DND-41 (cell line): ENCODE results near the gene BPIFB1.

Experiments used
- ATAC-seq: fragments of 200-7000 bp; cut with Tn5 transposase; 3 replicates; pipeline ENCODE4 v1.9.1; 2021; ENCODE audit warnings: low read depth; ENCODE audit not compliant: insufficient read depth
- DNase-seq: peaks from one replicate; pipeline ENCODE4 v3.0.0-alpha.2; 2020
- H2AFZ ChIP-seq: 2 replicates; pipeline ENCODE4 v1.6.0; 2012; ENCODE audit warnings: low read depth, low read length
- H3K27ac ChIP-seq: 2 replicates; pipeline ENCODE4 v1.5.1; 2012; ENCODE audit warnings: low read length, inconsistent platforms
- H3K27me3 ChIP-seq: fragments of 200-600 bp; sonication (generic); 2 replicates; pipeline ENCODE4 v1.6.0; 2012; ENCODE audit warnings: low read length, mild to moderate bottlenecking, inconsistent platforms; ENCODE audit not compliant: insufficient read depth, poor library complexity
- H3K36me3 ChIP-seq: 2 replicates; pipeline ENCODE4 v1.5.1; 2012; ENCODE audit warnings: low read length, inconsistent platforms; ENCODE audit not compliant: insufficient read depth
- H3K4me1 ChIP-seq: 2 replicates; pipeline ENCODE4 v1.5.1; 2012; ENCODE audit warnings: mild to moderate bottlenecking, low read length; ENCODE audit not compliant: insufficient read depth
- H3K4me2 ChIP-seq: 2 replicates; pipeline ENCODE4 v1.6.0; 2012; ENCODE audit warnings: mild to moderate bottlenecking, moderate library complexity, low read length, inconsistent platforms; ENCODE audit not compliant: insufficient read depth
- H3K4me3 ChIP-seq, 2 experiments: fragments of 200-600 bp in 1 of 2; shearing (Covaris generic) in 1 of 2; 2 replicates each; pipeline ENCODE4 v1.5.1; 2012 to 2016; ENCODE audit warnings: inconsistent platforms in 2 of 2, low read length in 2 of 2, mild to moderate bottlenecking in 2 of 2, low read depth in 1 of 2, moderate library complexity in 1 of 2
- H3K79me2 ChIP-seq: 2 replicates; pipeline ENCODE4 v1.6.0; 2012; ENCODE audit warnings: low read length, inconsistent platforms; ENCODE audit not compliant: insufficient read depth
- H3K9ac ChIP-seq: 2 replicates; pipeline ENCODE4 v1.6.0; 2012; ENCODE audit warnings: low read depth, mild to moderate bottlenecking, inconsistent platforms, low read length, moderate library complexity
- H3K9me3 ChIP-seq: 2 replicates; pipeline ENCODE4 v1.5.1; 2012; ENCODE audit warnings: low read length, moderate library complexity, mild to moderate bottlenecking, inconsistent platforms; ENCODE audit not compliant: insufficient read depth, severe bottlenecking
- H4K20me1 ChIP-seq: 2 replicates; pipeline ENCODE4 v1.6.0; 2012; ENCODE audit warnings: low read length; ENCODE audit not compliant: insufficient read depth
- CTCF ChIP-seq: IDR thresholded peaks from 2 replicates; pipeline ENCODE4 v1.5.1; 2012; ENCODE audit warnings: borderline replicate concordance, low read length, moderate library complexity, mild to moderate bottlenecking; ENCODE audit not compliant: poor library complexity, severe bottlenecking; ENCODE audit errors: extremely low read depth
- EZH2 ChIP-seq: IDR thresholded peaks from 3 replicates; pipeline ENCODE4 v1.6.1; 2012; ENCODE audit warnings: borderline replicate concordance, low read depth, mild to moderate bottlenecking, moderate library complexity, low read length, inconsistent platforms; ENCODE audit not compliant: severe bottlenecking

Gene BPIFB1

GRCh38 chr20:33308668-33309067, 25.7 kb downstream of the BPIFB1 start:
- Histone ChIP-seq H3K4me3 (no peak overlapping the region), H3K9me3 (no peaks in the 10 kb centered on the region), H3K9ac (no peak overlapping the region), H3K79me2 (no peaks in the 10 kb centered on the region), H4K20me1 (no peaks in the 10 kb centered on the region; the same call in 1 of the 2 replicates), H3K4me2 (no peak overlapping the region), H3K27ac (no peak overlapping the region), H3K27me3 (no peaks in the 10 kb centered on the region), H3K4me1 (0 out of 2 replicates have a peak, but pooled peaks cover under 1% of the 10 kb centered on the region), H2AFZ (no peak overlapping the region), H3K36me3 (no peaks in the 10 kb centered on the region)
- ATAC-seq (no peak), DNase-seq (no peak)
- TF ChIP-seq CTCF (no peak), EZH2 (no peak)

GRCh38 chr20:33309631-33310030, 26.6 kb downstream of the BPIFB1 start:
- no peak overlapping the region for H3K27ac ChIP-seq
- DNase-seq (no peak), ATAC-seq (no peak)
- H3K79me2 ChIP-seq, result no peaks in the 10 kb centered on the region
- no peak for TF ChIP-seq CTCF
- TF ChIP-seq EZH2, result no peak
- no peaks in the 10 kb centered on the region for H3K27me3 ChIP-seq
- H3K4me1 ChIP-seq, result 0 out of 2 replicates have a peak, but pooled peaks cover 3% of the 10 kb centered on the region
- no peaks in the 10 kb centered on the region for H3K9me3 ChIP-seq
- no peak overlapping the region for H3K9ac ChIP-seq
- H4K20me1 ChIP-seq, result no peaks in the 10 kb centered on the region; the same call in 1 of the 2 replicates
- no peak overlapping the region for H2AFZ ChIP-seq
- no peaks in the 10 kb centered on the region for H3K36me3 ChIP-seq
- no peak overlapping the region for H3K4me2 ChIP-seq
- H3K4me3 ChIP-seq, result no peak overlapping the region

- TF ChIP-seq EZH2 (no peak), CTCF (no peak)
- no peak overlapping the region for H3K4me2 ChIP-seq
Measured at GRCh38 chr20:33310327-33310899, 27.4 kb downstream of the BPIFB1 start.

GRCh38 chr20:33311011-33311410, 28.0 kb downstream of the BPIFB1 start:
- no peak overlapping the region for H3K27ac ChIP-seq
- ATAC-seq, result no peak
- no peaks in the 10 kb centered on the region for H3K36me3 ChIP-seq
- H3K9me3 ChIP-seq, result no peaks in the 10 kb centered on the region
- no peak overlapping the region for H3K4me3 ChIP-seq
- DNase-seq, result no peak
- no peaks in the 10 kb centered on the region; the same call in 1 of the 2 replicates for H4K20me1 ChIP-seq
- H3K79me2 ChIP-seq, result no peaks in the 10 kb centered on the region
- 0 out of 2 replicates have a peak, but pooled peaks cover 3% of the 10 kb centered on the region for H3K4me1 ChIP-seq
- no peak overlapping the region for H3K4me2 ChIP-seq
- no peak overlapping the region for H2AFZ ChIP-seq
- H3K27me3 ChIP-seq, result no peaks in the 10 kb centered on the region
- TF ChIP-seq EZH2 (no peak), CTCF (no peak)
- H3K9ac ChIP-seq, result no peak overlapping the region

More at GRCh38 chr20:33310327-33310899, 27.4 kb downstream of the BPIFB1 start:
- H3K27me3 ChIP-seq, result no peaks in the 10 kb centered on the region
- H4K20me1 ChIP-seq, result no peaks in the 10 kb centered on the region; the same call in 1 of the 2 replicates
- DNase-seq (no peak), ATAC-seq (no peak)
- 0 out of 2 replicates have a peak, but pooled peaks cover 3% of the 10 kb centered on the region for H3K4me1 ChIP-seq
- H3K9ac ChIP-seq, result no peak overlapping the region
- H3K27ac ChIP-seq, result no peak overlapping the region
- H3K36me3 ChIP-seq, result no peaks in the 10 kb centered on the region
- H3K79me2 ChIP-seq, result no peaks in the 10 kb centered on the region
- no peaks in the 10 kb centered on the region for H3K9me3 ChIP-seq
- no peak overlapping the region for H2AFZ ChIP-seq
- H3K4me3 ChIP-seq, result no peak overlapping the region
